Psoas muscle (tissue), 8 donors: ENCODE data around the gene TCP11L2. TPM values are rescaled to one million over a fixed set of nuclear protein-coding genes. Genes with fewer than 3 reads are reported as not detected.
"Not testable (repeated sequence)": the region's sequence is repeated elsewhere in the genome, so short reads cannot be mapped to it uniquely, and the experiment has no call there.

Experiments
- ATAC-seq, 4 donors: fragments of 200-7000 bp; cut with Tn5 transposase; one replicate each; pipeline ENCODE4 v1.9.1; 2020; ENCODE audit warnings: moderate library complexity in 3 of 4, mild to moderate bottlenecking in 2 of 4
- DNase-seq, 2 donors: peaks; one replicate each; pipeline ENCODE4 v3.0.0-alpha.2; 2020
- H3K27ac ChIP-seq: fragments of 200-600 bp; one replicate; pipeline ENCODE4 v1.8.0; 2022
- H3K27me3 ChIP-seq, 3 donors: fragments of 200-600 bp in 1 of 3; one replicate each; pipeline versions ENCODE4 v1.6.1 to v1.8.0; 2013 to 2022; ENCODE audit warnings: low read length in 2 of 3, mild to moderate bottlenecking in 2 of 3, moderate library complexity in 1 of 3; ENCODE audit not compliant: insufficient read depth in 3 of 3
- H3K36me3 ChIP-seq, 2 donors: fragments of 200-600 bp in 1 of 2; one replicate each; pipeline versions ENCODE4 v1.6.1 to v1.8.0; 2013 to 2022; ENCODE audit warnings: low read depth in 1 of 2, mild to moderate bottlenecking in 1 of 2, moderate library complexity in 1 of 2; ENCODE audit not compliant: insufficient read depth in 1 of 2
- H3K4me1 ChIP-seq: fragments of 200-600 bp; one replicate; pipeline ENCODE4 v1.8.0; 2022
- H3K4me3 ChIP-seq: fragments of 200-600 bp; one replicate; pipeline ENCODE4 v1.8.0; 2022; ENCODE audit warnings: mild to moderate bottlenecking
- H3K9me3 ChIP-seq: fragments of 200-600 bp; one replicate; pipeline ENCODE4 v1.8.0; 2022
- WGBS, 3 donors: extraction: QIAGEN DNeasy Blood & Tissue Kit; methylation state at CpG; one replicate each; pipeline versions ENCODE4 v1.1.6 to v1.1.7; 2013; 5-methylcytosine and 5-hydroxymethylcytosine counted together
- intact Hi-C, 2 donors: fragments of 100-400 bp; cut with DNase I; formaldehyde crosslinking; loops; one replicate each; pipeline versions ENCODE4 v1.11.0 to v1.14.2; 2022
- polyA plus RNA-seq, 3 donors: library from polyadenylated mRNA; stranded (reverse); fragments of 200-250 nt; gene quantifications; one replicate each; pipeline ENCODE4 v1.2.3, GENCODE V29; 2013
- total RNA-seq, 4 donors: library from RNA; stranded (reverse); fragmentation: NEBNext Ultra II Directional in 2 of 4; extraction: Animal tissue kit (Norgen Biotek cat#: 25700) in 2 of 4; gene quantifications; one replicate each; pipeline versions ENCODE4 v1.2.1 to v1.2.4, GENCODE V29; 2021 to 2023
- TF ChIP-seq, protein P1 (sequence below): fragments of 200-600 bp; IDR thresholded peaks from one replicate; pipeline ENCODE4 v1.8.0; 2022; ENCODE audit warnings: antibody characterized with exemption
- donor health status: healthy with polysubstance abuse.
- donor health status: DM: no; HTN: no; CAD: no; lungs with moderate emphysema.
- donor health status: Bipolar disorder and iron deficiency.
- donor health status: healthy.
- donor health status: DM: yes; HTN: yes; CAD: no.
- donor health status: DM: no; HTN: no; CAD: no.
- donor health status: DM: no; HTN: no; CAD: no.
- donor health status: DM: yes; HTN: yes; CAD: no.

The TCP11L2 gene
- total and polyA plus RNA-seq, 7 donors = 3.9 to 63.1 (median 26.7) TPM

DNA sequence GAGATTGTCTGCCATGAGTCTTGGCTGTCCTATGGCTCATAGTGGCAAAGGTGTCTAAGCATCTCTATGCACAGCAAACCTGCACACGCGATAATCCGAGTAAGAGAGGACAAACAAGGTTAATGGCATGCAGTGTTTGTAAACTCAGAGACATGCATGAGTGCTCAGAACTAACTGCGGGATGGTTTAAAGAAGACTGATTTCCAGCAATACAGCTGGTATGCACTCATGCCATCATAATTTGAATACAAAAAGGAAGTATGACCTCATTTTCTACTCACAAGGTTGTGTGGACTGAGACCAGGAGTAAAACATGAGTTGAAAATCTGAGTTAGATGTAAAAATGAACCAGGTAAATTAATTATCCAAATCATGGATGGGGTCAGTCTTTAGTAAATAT is 16.6 kb upstream of the TCP11L2 start:
- WGBS, 3 donors = 79 to 90% (median 83%) methylated on average over 4 of the region's 4 CpGs
- no peak overlapping the region for H3K4me3 ChIP-seq
- no peaks in the 10 kb centered on the region for H3K36me3 ChIP-seq
- intact Hi-C loops = loop anchor here in 1 of 2 donors (10.0 kb wide), 1 partner anchor 861 kb away; no protein-coding TSS in a partner anchor
- peaks cover 4% of the 10 kb centered on the region for H3K4me1 ChIP-seq
- DNase-seq = no peak
- TF ChIP-seq, protein P1, sequence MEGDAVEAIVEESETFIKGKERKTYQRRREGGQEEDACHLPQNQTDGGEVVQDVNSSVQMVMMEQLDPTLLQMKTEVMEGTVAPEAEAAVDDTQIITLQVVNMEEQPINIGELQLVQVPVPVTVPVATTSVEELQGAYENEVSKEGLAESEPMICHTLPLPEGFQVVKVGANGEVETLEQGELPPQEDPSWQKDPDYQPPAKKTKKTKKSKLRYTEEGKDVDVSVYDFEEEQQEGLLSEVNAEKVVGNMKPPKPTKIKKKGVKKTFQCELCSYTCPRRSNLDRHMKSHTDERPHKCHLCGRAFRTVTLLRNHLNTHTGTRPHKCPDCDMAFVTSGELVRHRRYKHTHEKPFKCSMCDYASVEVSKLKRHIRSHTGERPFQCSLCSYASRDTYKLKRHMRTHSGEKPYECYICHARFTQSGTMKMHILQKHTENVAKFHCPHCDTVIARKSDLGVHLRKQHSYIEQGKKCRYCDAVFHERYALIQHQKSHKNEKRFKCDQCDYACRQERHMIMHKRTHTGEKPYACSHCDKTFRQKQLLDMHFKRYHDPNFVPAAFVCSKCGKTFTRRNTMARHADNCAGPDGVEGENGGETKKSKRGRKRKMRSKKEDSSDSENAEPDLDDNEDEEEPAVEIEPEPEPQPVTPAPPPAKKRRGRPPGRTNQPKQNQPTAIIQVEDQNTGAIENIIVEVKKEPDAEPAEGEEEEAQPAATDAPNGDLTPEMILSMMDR = no peak
- no peak for ATAC-seq
- no peaks in the 10 kb centered on the region for H3K27me3 ChIP-seq
- no peak overlapping the region for H3K27ac ChIP-seq
- H3K9me3 ChIP-seq = peaks cover 4% of the 10 kb centered on the region

DNA sequence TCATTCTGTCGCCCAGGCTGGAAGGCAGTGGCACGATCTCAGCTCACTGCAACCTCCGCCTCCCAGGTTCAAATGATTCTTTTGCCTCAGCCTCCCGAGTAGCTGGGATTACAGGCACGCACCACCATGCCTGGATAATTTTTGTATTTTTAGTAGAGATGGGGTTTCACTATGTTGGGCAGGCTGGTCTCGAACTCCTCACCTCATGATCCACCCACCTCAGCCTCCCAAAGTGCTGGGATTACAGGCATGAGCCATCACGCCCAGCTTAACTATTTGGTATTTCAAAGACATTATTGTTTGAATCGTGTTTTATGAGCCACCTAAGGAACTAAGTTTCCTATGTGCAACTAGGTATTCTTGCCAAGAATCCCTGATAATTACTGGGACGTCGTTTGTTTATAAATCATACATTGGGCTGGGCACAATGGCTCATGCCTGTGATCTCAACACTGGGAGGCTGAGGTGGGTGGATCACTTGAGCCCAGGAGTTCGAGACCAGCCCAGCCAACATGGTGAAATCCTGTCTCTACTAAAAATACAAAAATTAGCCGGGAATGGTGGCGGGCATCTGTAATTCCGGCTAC is 15.9 kb upstream of the TCP11L2 start:
- H3K36me3 ChIP-seq, DNase-seq, H3K9me3 ChIP-seq, ATAC-seq, H3K27me3 ChIP-seq, H3K4me1 ChIP-seq, H3K27ac ChIP-seq, H3K4me3 ChIP-seq: not testable (repeated sequence)
- intact Hi-C loops = loop anchor here in 1 of 2 donors (10.0 kb wide), 1 partner anchor 862 kb away; no protein-coding TSS in a partner anchor
- 84 to 88% (median 85%) methylated on average over 14 of the region's 14 CpGs for WGBS, 3 donors

DNA sequence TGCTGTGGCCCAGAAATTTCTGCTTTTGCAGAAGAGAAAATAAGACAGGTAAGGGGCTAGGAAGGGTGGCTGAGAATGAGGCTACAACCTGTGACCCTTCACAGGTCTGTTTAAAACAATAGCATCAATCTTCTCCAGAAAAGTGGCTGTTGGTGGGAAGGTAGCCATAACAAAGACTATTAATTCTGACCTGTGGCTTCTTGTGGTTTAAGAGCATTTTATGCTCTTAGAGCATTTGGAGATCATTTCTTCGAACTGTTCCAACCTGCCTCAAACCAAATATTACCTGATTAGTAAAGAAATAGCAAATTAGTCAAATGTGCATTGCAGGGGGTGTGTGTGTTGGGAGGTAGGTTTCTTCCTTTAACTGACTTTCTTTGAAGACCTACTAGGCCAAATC is 15.2 kb upstream of the TCP11L2 start:
- H3K4me1 ChIP-seq = peaks cover 4% of the 10 kb centered on the region
- no peak overlapping the region for H3K27ac ChIP-seq
- ATAC-seq = no peak
- H3K36me3 ChIP-seq = no peaks in the 10 kb centered on the region
- TF ChIP-seq, protein P1 = no peak
- peaks cover 1% of the 10 kb centered on the region for H3K9me3 ChIP-seq
- 83 to 91% (median 86%) methylated on average over 1 of the region's 1 CpG for WGBS, 3 donors
- DNase-seq = no peak
- no peaks in the 10 kb centered on the region for H3K27me3 ChIP-seq
- H3K4me3 ChIP-seq = no peak overlapping the region
- intact Hi-C loops = loop anchor here in 1 of 2 donors (10.0 kb wide), 1 partner anchor 863 kb away; no protein-coding TSS in a partner anchor

DNA sequence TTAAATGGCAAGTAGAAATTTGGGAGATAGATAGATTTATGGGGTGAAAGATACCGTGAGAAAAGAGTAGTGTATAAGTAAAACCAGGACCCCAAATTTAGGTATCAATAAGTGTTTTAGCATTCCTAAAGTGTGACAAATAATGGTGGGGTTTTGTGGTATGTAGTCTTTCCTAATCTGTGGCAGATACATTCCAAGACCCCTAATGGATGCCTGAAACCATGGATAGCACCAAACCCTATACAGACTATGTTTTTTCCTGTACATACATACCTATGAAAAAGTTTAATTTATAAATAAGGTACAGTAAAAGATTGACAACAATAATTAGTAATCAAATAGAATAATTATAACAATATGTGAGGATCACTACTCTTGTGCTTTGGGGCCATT is 14.4 kb upstream of the TCP11L2 start:
- Histone ChIP-seq H3K27me3 (no peaks in the 10 kb centered on the region), H3K9me3 (no peaks in the 10 kb centered on the region), H3K36me3 (no peaks in the 10 kb centered on the region), H3K4me3 (no peak overlapping the region), H3K4me1 (peaks cover 4% of the 10 kb centered on the region), H3K27ac (no peak overlapping the region)
- ATAC-seq (no peak), DNase-seq (no peak)
- TF ChIP-seq, protein P1 = no peak
- 85 to 89% (median 89%) methylated on average over 1 of the region's 1 CpG for WGBS, 3 donors
- intact Hi-C loops = loop anchor here in 1 of 2 donors (10.0 kb wide), 1 partner anchor 863 kb away; no protein-coding TSS in a partner anchor

DNA sequence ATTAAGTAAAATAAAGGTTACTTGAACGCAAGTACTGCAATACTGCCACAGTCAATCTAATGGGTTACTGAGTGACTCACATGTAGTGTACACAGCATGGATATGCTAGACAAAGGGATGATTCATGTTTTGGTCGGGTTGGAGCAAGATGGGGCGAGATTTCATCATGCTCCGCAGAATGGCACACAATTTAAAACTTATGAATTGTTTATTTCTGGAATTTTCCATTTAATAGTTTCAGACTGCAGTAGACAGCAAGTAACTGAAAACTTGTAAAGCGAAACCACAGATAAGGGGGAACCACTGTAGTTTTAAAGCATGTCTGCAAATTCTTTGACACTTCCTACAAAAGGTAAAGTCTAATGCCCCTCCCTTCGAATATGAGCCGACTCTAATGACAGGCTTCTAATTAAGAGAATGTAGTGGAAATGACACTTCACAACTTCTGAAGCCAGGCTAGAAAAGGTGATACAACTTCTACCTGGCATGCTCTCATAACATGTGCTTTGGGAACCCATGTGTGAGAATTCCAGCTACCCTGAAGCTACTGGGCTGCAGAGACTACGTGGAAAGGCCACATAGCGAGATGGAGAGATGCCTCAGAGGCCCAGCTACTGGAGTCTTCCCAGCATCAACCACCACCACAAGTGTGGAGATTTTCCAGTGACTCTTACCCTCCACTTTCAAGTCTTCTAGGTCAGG is 13.9 kb upstream of the TCP11L2 start:
- 78 to 89% (median 87%) methylated on average over 9 of the region's 9 CpGs for WGBS, 3 donors
- Histone ChIP-seq H3K4me3 (no peak overlapping the region), H3K27ac (no peak overlapping the region), H3K4me1 (peaks cover 4% of the 10 kb centered on the region), H3K36me3 (no peaks in the 10 kb centered on the region), H3K9me3 (no peaks in the 10 kb centered on the region), H3K27me3 (no peaks in the 10 kb centered on the region)
- DNase-seq = no peak
- TF ChIP-seq, protein P1 = no peak
- no peak for ATAC-seq
- intact Hi-C loops = loop anchor here in 1 of 2 donors (10.0 kb wide), 1 partner anchor 864 kb away; no protein-coding TSS in a partner anchor
